GM13977 (cell line): Measurements from ENCODE around the gene UPF2.
"Not testable (repeated sequence)": the region's sequence is repeated elsewhere in the genome, so short reads cannot be mapped to it uniquely, and the experiment has no call there.

Source experiments
- DNase-seq: peaks from one replicate; pipeline ENCODE4 v3.0.0; 2012; ENCODE audit warnings: low spot score
- CTCF ChIP-seq: IDR thresholded peaks from 2 replicates; pipeline ENCODE4 v1.5.1; 2012; ENCODE audit warnings: mild to moderate bottlenecking, control low read depth; ENCODE audit not compliant: insufficient read depth; ENCODE audit errors: extremely low read depth, missing control alignments
- in situ Hi-C: fragments of 300-500 bp; cut with MboI; formaldehyde crosslinking; loops from one replicate; pipeline ENCODE4 v1.12.0; 2022; ENCODE audit warnings: low sequenced_read_pairs, low pct_unique_long_range_greater_than_20kb, mixed read lengths, inconsistent platforms; ENCODE audit not compliant: unreplicated experiment

Gene UPF2

GRCh38 chr10:12022580-12023257 is 19.9 kb downstream of the UPF2 start:
- in situ Hi-C loops: no loop called here
- no peak for TF ChIP-seq CTCF
- DNase-seq: peak; percentile 24

- no peak for TF ChIP-seq CTCF
- in situ Hi-C loops: no loop called here
- DNase-seq: no peak
Measured at GRCh38 chr10:12020574-12020973, 22.0 kb downstream of the UPF2 start.

GRCh38 chr10:12019283-12019971 is 23.2 kb downstream of the UPF2 start:
- TF ChIP-seq CTCF: no peak
- in situ Hi-C loops: no loop called here
- DNase-seq: no peak

- no peak for DNase-seq
- no peak for TF ChIP-seq CTCF
- in situ Hi-C loops: no loop called here
Measured at GRCh38 chr10:12018438-12019282, 23.9 kb downstream of the UPF2 start.

- no peak for DNase-seq
- in situ Hi-C loops: no loop called here
- no peak for TF ChIP-seq CTCF
Measured at GRCh38 chr10:12013926-12014325, 28.7 kb downstream of the UPF2 start.

GRCh38 chr10:12013391-12013790 is 29.2 kb downstream of the UPF2 start:
- in situ Hi-C loops, DNase-seq: not testable (repeated sequence)
